ENCODE measurements around the gene CIRBP.

GRCh38 chr19:1239420-1239795 is 29.7 kb upstream of the CIRBP start:
- no peak for TF ChIP-seq CTCF (conservative IDR thresholded peaks at IDR 0.05; ENCODE audit: low read length)
- TF ChIP-seq EZH2phosphoT487 (IDR thresholded peaks at IDR 0.05; ENCODE audit: borderline replicate concordance, low read depth, low read length): no peak

All from OCI-LY7 (cell line).